ENCODE measurements around the gene DAPK2.
"Not testable (repeated sequence)": the region's sequence is repeated elsewhere in the genome, so short reads cannot be mapped to it uniquely, and the experiment has no call there.

Gene DAPK2

DNA sequence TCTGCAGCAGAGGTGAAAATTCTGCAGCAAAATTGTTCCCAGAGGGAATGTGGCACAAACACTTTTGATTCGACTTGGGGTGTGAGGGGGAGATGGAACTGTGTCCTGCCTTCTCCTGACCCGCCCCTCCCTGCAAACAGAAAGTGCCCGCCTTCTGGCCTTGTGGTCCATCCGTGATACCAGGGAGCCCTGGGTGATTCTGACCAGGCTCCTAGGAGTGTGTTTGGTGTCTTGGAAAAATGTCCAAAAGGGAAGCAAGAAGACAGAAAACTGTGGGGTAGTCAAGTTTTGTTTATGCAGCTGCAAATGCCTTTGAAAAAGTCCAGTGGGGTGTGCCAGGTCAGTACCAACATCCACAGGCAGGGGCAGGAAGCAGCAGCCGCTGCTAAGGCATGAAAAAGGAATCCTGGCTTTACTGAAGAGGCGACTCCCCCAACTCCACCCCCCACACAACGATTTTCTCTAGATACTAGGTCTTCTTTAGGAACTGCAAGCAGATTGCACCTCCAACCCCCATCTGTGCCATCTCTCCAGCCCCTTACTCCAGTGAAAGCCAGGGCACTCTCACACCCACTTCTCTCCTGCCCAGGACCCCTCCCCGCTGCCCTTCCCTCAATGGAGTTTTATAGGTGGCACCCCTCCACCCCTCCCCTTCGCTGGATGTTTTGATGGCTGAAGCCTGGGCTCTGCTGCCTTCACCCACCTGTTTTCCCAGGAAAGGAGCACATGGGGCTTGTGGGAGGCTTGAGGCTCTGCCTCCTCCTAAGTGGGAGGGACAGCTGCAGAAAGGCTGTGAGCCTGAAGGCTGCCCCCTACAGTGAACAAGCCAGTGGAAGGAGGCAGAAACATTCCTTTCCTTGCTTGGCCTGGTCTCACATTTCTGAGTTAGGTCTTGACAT lies 130.2 kb downstream of the DAPK2 start:
- DNase-seq (ENCODE audit: low spot score) = no peak
- no peak for FAIRE-seq

DNA sequence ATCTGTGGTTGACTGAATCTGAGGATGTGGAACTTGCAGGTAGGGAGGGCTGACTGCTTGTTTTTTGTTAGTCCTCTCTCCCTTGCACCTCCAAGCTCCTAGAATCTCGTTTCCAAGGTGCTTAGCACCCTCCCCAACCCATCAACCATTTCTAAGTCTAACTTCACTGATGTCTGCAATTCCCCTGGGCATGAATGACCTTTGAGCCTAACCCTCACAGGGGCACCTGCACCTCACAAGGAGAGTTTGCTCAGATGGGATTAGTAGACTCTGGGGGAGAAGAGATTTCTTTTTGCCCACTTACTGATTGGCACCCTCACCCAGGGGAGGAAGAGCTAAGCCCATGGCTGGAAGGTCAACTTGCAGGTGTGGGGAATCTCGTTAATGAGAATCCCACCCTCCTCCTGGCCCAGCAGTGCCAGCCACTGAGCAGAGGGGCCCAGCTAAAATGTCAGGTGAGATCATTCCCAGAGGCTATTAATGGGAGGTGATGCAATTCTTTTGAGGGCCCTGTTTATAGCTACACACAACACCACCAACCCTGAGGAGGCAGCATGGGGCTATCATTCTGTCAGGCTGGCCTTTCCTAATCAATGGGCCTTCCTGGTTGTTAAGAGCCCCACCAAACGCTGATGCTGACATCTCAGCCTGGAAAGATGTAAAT lies 130.9 kb downstream of the DAPK2 start:
- no peak for DNase-seq (ENCODE audit: low spot score)
- FAIRE-seq = no peak

DNA sequence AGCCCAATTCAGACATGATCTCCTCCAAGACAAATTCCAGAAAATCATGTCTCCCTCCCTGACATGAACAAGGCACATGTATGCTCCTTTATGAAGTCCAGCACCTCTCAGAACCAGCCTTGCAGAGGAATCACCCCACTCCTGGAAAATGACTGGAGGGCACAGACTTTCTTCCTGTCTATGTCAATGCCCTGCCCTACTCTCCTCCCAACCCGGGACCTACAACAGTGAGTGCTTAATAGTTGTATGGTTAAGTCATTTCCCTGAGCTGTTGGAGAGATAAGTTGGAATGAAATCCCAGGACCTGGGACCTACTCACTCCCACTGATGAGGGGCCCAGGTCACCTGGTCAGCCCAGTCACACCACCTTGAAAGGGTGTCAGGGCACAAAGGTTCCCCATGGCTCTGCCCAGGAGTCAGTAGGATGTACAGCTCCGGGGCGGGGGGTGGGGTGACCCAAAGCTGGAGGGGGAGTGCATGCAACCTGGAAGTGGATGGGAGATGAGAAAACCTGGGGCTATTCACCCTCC lies 132.4 kb downstream of the DAPK2 start:
- FAIRE-seq (no peak), DNase-seq (ENCODE audit: low spot score) (no peak)

DNA sequence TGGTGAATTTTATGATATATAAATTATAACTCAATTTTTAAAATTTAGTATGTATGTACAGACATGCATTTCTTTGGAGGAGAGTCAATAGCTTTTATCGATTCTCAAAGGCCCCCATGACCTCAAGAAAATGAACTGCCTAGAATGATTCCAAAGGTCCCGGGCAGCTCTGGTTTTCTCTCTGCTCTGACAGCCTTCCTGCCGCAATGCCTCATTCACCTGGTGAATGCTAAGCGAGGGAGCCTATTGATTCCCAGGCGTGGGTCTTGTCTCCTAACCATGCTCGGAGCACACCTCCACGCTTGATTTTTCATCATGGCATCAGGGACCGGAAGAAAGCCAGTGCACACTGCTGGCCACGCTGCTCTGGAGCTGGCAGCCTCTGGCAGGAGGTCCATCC lies 132.9 kb downstream of the DAPK2 start:
- DNase-seq (ENCODE audit: low spot score) = no peak
- no peak for FAIRE-seq

DNA sequence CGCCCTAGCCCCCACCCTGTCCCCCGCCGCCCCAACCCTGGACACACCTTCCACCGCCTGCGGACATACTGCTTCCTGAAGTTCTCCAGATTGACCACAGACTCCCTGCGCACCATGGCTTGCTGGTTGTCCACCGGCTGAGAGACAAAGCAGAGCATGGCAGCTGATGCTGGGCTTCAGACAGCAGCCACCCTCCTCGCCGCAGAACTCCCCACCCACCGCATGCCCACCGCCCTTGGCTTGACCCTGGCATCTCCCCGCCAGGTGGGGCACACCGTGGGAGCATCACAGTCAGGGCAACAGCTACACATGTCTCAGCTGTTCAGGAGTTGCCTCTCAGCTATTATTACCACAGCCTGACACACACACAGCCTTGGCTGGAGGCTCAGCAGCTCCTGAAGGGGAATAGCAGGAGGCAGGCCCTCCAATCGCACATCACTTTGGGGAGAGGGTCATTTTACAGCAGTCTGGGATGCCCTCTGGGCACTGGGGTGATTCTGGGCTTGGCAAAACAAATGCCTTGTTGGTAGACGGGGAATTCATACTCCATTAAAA lies 134.1 kb downstream of the DAPK2 start:
- DNase-seq (ENCODE audit: low spot score) = no peak
- FAIRE-seq = no peak

DNA sequence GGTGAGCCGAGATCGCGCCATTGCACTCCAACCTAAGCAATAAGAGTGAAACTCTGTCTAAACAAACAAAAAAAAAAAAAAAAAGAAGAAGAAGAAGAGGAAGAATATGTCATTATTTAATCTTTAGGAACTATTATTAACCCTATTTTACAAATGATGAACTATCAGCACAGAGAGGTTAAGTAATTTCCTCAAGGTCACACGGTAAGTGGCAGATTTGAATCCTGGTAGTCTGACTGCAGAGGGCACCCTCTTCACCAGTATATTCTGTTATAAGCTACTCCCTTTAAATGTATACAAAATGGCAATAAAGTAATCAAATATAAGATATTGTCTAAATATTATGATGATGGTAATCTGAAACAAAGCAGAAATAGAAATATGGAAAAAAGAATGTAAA lies 135.1 kb downstream of the DAPK2 start:
- no peak for DNase-seq (ENCODE audit: low spot score)
- no peak for FAIRE-seq

DNA sequence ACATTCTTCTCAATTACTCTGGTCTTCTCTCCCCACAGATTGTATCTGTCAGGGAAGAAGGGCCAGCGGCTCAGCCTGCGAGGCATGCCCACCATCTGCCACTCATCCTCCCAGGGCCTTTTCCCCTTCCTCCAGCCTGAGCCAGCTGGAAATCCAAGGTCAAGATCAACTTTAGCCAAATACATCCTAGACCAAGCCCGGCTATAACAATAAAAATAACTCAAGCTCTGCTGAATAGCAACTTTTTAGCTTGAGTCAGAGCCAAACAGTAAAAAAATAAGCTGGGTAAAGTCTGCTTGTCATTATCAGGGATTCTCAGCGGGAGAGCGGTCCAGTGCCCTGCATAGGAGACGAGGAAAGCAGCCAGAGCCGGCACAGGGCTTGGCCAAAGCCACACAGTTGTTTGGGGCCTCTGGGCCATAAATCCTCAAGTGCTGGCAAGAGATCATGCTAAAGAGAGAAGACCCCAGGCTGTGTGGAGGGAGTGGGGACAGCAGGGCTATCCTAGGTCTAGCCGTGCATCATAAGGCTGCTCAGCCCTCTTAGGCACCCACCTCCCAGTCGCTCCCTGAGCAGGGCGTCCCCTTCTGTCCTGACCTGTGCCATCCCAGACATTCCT lies 136.4 kb downstream of the DAPK2 start:
- DNase-seq (ENCODE audit: low spot score) = no peak
- no peak for FAIRE-seq

DNA sequence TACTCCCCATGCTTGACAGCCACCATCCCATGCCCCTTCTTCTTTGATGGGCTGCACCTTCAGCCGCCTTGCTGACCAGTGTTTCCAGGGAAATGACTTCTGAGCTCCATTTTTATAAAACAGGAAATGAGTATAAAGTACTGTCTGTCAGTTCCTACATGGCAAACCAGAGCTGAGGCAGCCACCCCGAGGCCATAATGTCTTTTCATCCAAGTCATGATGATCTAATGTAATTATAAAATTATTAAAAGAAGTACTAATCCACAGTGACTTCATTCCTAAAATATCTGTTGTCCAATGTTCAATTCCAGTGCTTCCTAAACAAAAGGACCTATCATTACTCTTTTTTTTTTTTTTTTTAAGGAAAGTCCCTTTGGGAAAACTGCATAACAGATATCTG lies 137.3 kb downstream of the DAPK2 start:
- no peak for DNase-seq (ENCODE audit: low spot score)
- no peak for FAIRE-seq

DNA sequence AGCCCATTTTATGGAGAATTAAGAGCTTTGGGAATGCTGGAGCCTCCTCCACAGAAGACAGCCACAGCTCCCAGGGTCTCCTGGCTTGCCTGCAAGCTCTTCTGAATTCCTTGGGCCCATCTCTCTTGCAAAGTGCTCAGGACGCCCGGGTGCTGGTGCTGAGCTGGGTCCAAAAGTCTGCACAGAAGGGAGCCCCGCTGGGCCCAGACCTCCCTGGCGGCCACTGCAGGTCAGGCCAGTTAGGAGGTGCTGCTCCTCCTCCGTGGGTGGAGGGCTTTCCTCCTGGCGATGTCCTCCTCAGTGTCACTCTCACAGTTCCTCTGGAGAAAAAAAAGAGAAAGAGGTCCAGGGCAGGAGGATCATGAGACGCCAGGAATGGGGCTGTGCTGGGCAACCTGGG lies 138.0 kb downstream of the DAPK2 start:
- DNase-seq (ENCODE audit: low spot score) = no peak
- no peak for FAIRE-seq

DNA sequence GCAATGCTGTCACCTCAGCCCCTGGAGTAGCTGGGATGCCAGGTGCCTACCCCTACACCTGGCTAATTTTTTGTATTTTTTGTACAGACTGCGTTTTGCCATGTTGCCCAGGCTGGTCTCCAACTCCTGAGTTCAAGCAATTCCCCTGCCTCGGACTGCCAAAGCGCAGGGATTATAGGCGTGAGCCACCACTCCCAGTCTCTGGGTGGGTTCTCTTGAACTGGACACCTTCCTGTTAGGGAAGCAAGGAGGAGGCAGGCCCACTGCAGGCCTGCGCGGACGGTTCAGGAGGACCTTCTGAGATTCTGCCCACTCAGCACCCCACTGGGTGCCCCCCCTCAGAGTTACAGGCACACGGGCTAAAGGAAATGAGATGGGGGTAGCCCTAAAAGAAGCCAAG lies 138.8 kb downstream of the DAPK2 start:
- DNase-seq (ENCODE audit: low spot score) = no peak
- FAIRE-seq = no peak

DNA sequence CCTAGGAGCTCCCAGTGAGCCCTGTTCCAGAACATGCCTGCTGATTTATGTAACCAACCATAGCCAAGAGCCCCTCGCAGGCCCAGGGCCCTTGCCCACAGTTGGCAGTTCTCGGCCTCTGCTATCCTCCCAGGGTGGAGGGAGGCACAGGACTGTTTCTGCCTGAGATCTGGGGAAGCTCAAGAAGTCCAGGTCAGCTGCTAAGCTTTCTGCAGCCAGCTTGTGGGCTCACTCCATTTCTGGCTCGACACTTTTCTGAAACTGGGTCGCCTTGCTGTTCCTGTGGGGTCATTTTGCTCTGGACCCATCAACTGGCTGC lies 140.1 kb downstream of the DAPK2 start:
- FAIRE-seq = no peak

DNA sequence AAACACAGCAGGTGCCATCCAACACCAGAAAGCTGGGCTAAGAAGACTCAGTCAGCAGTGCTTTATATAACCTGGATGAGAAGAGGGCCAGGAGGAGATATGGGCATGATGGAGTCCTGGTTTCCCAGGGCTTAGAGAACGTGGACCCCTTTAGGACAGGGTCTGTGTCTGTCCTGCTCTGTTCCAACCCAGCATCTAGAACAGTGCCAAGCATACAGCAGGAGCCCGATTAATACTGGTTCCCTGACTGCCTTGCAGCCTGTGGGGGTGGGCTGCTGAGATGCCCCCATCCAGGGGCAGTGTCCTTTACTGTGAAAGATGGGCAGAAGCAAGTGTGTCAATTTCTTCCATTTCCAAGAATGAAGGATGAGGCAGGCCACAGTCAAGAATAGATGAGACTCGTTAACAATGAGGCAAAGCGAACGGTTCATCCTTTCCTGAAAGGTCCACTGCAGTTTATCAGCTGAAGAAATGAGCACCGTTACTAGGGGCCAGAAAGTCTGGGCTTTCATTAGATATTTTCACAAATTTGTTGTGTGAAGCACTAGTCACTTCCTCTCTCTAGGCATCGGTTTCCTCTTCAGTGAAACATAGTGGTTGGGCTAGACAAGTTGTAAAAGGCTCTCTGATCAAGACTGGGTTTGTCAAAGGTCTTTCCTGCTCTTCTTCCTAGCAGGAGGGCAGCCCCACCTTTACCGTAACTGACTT lies 140.6 kb downstream of the DAPK2 start:
- FAIRE-seq (no peak), DNase-seq (ENCODE audit: low spot score) (no peak)

More for the DNA sequence above, 140.1 kb downstream of the DAPK2 start:
- no peak for DNase-seq (ENCODE audit: low spot score)

DNA sequence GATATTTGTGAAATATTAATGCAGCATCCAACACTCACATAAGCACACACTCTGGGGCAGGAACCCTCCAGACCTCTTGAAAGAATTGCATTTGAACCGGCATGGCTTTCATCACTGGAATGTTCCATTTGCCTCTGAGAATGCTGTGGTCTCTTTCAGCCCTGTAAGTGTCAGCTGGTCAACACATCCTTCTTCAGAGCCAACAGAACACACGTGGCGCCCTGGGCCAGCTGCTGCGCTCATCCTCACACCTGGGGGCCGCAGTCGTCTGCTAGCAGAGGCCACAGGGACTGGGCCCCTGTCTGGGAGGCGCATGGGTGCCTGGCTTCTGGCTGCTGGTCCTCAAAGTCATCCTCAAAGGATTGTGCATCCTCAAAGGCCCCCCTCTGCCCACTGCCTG lies 141.2 kb downstream of the DAPK2 start:
- no peak for FAIRE-seq

DNA sequence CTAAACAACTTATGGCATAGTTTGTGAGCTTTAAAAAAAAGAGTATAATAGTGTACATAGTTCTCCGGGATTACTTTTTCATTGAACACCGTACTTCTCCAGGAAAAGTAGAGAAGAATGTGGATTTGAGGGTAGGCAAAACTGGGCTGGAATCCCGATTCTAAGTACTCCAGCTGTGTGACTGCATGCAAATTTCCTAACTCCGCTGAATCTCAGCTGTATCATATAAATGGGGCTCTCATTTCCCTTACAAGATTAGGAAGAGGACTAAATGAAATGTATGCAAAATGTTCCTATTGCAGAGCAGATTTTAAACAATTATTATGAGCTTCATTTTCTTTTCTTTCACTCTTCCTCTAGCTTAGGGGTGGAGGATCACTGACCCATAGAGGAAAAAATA lies 142.2 kb downstream of the DAPK2 start:
- FAIRE-seq (no peak), DNase-seq (ENCODE audit: low spot score) (no peak)

More for the DNA sequence above, 141.2 kb downstream of the DAPK2 start:
- no peak for DNase-seq (ENCODE audit: low spot score)

DNA sequence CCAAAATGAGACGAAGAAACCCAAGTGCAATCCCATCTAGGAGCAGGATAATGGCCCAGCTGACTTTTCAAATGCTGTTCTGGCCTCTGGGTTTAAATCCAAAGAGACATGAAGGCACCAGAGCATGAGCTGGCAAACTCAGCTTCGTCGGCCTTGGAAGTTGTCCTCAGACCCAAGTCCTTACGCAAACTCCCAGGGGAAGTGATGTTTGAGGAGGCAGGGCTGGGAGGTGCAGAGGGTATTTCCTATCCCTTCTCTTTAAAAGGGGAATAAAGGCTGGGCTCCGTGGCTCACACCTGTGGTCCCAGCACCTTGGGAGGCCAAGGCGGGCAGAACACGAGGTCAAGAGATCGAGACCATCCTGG lies 143.6 kb downstream of the DAPK2 start:
- FAIRE-seq = no peak
- no peak for DNase-seq (ENCODE audit: low spot score)

DNA sequence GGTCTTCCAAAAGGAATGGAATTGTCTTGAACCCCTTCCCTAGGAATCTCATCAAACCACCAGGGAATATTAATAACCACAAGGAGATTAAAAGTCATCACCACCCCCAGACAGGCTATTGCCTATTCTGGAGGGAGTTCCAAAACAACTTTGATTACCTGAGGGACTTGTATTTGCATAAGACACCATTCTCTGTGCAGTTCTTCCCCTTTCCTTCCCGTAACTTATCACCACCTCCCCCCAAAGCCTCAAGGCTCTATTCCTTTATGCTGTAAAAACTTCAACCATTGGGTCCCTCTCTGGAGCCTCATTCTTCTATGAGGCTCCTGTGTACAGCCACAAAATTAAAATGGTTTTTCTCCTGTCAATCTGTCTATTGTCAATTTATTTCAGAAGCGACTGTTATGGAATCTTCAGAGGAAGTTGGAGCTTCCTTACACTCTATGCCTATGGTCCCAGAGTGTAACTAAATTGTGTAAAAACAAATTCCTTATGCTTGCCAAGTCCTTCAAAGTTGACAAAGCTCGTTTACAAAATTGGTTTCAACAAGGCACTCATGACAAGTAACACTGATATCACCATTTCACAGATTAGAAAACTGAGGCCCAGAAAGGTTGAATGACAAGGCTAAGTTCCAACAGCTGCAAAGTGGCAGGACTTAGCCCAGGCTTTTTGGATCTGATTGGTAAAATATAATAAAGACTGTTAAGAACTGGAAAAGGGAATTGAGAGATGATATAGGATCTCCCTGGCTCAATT lies 144.2 kb downstream of the DAPK2 start:
- DNase-seq (ENCODE audit: low spot score) = no peak
- no peak for FAIRE-seq

DNA sequence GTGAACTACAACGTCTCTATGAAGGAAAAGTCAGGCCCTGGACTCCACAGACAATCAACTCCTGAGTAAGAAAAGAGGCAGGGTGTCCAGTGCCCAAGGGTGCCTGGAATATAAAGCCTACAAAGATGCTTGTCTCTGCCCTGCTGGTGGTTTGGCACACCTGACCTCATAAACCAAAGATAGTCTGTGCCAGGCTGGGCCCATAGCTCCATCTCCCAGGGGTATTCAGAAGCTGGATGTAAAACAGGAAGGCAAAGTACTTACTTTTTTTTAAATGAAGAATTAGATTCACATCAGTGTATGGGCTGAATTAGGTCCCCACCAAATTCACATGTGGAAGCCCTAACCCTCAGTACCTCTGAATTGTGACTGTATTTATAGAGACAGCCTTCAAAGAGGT lies 146.0 kb downstream of the DAPK2 start:
- FAIRE-seq = no peak
- no peak for DNase-seq (ENCODE audit: low spot score)

DNA sequence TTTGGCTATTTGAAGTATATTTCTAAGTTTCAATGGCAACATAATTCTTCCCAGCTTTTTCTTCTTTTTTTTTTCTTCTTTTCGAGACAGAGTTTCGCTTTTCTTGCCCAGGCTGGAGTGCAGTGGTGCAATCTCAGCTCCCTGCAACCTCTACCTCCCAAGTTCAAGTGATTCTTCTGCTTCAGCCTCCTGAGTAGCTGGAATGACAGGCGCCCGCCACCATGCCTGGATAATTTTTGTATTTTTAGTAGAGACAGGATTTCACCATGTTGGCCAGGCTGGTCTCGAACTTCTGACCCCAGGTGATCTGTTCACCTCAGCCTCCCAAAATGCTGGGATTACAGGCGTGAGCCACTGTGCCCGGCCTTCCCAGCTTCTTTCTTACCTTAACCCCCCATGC lies 146.7 kb downstream of the DAPK2 start:
- FAIRE-seq; DNase-seq (ENCODE audit: low spot score): not testable (repeated sequence)

DNA sequence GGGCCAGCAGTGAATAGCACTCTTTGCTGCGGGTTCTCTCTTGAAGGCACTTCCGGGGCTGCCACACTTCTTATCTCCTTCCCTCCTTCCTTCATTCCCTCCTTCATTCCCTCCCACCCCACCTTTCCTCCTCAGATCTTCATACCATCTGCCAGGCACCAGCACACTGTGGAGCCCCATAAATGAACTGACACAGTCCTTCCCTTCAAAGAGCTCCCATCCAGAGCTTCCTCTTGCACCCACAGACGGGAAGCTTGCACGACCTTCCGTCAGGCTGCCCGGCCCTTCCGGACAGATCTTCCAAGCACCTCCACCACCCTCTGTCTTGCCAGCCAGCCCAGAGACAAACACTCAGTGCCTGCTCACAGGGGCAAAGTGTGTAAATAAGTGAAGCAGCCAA lies 147.1 kb downstream of the DAPK2 start:
- no peak for FAIRE-seq
- DNase-seq (ENCODE audit: low spot score) = no peak

DNA sequence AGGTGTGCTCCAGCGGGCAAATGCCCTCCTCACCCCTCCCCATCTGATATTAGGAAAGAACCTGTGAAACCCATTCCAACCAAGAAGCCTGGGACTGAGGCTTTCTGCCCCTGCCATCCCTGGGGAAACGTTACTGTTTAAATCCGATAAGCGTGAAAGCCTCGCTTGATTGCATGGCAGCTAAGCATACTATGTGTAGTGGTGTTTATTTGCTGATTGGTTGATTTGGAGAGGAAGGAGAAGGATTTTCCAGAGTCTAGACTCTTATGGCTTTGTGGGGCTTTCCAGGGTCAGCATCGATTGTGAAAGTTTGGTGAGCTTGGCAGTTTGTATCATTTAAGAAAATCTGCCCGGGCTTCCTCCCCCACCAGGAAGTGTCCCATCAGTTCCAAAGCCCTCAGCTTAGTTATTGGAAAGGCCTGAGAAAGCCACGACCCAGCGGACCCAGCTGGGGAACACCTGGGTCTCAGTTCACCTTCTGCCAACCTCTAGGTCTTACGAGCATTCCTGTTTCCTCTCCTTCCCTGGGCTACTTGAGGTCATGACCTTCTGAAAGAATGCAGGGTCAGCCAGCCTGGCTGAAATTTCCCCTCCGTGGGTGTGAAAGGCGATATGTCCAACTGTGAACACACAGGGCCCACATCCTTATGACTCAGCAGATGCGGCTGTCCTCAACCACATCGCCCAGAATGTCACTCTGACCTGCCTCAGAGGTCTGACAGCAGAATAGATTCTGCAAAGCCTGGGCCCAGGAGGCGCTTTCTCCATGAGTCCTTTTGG lies 149.8 kb downstream of the DAPK2 start:
- peak; percentile 72 for FAIRE-seq
- DNase-seq (ENCODE audit: low spot score) = peak; percentile 83

Measured in RCC 7860 (cell line).